Stimulated activated memory B cell treated with anti-CD40 and anti-IgM and Interleukin-4, amounts not matched to agents 10 μg/mL and 1 μg/mL and 100 μg/mL, for 72 hours (primary cell): Measurements from ENCODE around the gene CD3E.
A peak's percentile ranks its signal among the peaks of the same experiment; 100 is the strongest.
"Not testable (repeated sequence)": the region's sequence is repeated elsewhere in the genome, so short reads cannot be mapped to it uniquely, and the experiment has no call there.

Experiments
- ATAC-seq: fragments of 150-1000 bp; cut with Tn5 transposase; 2 replicates; pipeline ENCODE4 v1.10.0; 2021
- H3K27ac Mint-ChIP-seq: one replicate; pipeline ENCODE4 v1.8.0; 2022; ENCODE audit warnings: mild to moderate bottlenecking, mixed read lengths
- H3K27me3 Mint-ChIP-seq: one replicate; pipeline ENCODE4 v1.8.0; 2022; ENCODE audit warnings: mixed read lengths
- H3K36me3 Mint-ChIP-seq: one replicate; pipeline ENCODE4 v1.8.0; 2022; ENCODE audit warnings: mixed read lengths
- H3K4me1 Mint-ChIP-seq: one replicate; pipeline ENCODE4 v1.8.0; 2022; ENCODE audit warnings: mixed read lengths
- H3K4me3 Mint-ChIP-seq: one replicate; pipeline ENCODE4 v1.8.0; 2022; ENCODE audit warnings: mild to moderate bottlenecking, moderate library complexity, mixed read lengths
- H3K9me3 Mint-ChIP-seq: one replicate; pipeline ENCODE4 v1.8.0; 2022; ENCODE audit warnings: mixed read lengths

CD3E gene

DNA sequence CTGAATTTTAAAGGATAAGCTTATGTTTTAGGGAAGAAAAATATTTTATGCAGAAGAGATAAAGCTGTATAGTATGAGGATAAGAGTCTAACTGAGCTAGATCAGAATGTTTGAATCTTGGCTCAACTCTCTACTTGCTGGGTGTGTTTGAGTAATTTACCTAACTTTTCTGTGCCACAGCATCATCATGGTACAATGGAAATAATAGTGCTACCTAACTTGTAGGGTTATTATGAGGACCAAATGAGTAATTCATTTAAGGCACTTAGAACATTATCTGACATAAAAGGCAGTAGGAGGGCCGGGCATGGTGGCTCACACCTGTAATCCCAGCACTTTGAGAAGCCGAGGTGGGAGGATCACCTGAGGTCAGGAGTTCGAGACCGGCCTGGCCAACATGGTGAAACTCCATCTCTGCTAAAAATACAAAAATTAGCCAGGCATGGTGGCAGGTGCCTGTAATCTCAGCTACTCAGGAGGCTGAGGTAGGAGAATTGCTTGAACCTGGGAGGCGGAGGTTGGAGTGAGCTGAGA is 4.5 kb downstream of the CD3E start:
- H3K4me3 Mint-ChIP-seq, H3K36me3 Mint-ChIP-seq, ATAC-seq, H3K27ac Mint-ChIP-seq, H3K9me3 Mint-ChIP-seq, H3K27me3 Mint-ChIP-seq: not testable (repeated sequence)
- H3K4me1 Mint-ChIP-seq, result peaks cover 20% of the 10 kb centered on the region

DNA sequence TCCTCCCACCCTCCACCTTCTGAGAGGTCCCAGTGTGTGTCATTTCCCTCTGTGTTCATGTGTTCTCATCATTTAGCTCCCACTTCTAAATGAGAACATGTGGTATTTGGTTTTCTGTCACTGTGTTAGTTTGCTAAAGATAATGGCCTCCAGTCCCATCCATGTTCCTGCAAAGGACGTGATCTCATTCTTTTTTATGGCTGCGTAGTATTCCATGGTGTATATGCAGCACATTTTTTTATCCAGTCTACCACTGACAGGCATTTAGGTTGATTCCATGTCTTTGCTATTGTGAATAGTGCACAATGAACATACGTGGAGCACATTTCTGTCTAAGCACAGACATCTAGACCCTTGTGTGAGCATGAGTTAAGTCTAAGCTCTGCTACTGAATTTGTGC is 5.7 kb downstream of the CD3E start:
- H3K9me3 Mint-ChIP-seq, result no peaks in the 10 kb centered on the region
- H3K36me3 Mint-ChIP-seq, result no peaks in the 10 kb centered on the region
- ATAC-seq, result no peak
- no peak overlapping the region for H3K27ac Mint-ChIP-seq
- H3K27me3 Mint-ChIP-seq, result no peaks in the 10 kb centered on the region
- H3K4me1 Mint-ChIP-seq, result peaks cover 14% of the 10 kb centered on the region
- no peak overlapping the region for H3K4me3 Mint-ChIP-seq

DNA sequence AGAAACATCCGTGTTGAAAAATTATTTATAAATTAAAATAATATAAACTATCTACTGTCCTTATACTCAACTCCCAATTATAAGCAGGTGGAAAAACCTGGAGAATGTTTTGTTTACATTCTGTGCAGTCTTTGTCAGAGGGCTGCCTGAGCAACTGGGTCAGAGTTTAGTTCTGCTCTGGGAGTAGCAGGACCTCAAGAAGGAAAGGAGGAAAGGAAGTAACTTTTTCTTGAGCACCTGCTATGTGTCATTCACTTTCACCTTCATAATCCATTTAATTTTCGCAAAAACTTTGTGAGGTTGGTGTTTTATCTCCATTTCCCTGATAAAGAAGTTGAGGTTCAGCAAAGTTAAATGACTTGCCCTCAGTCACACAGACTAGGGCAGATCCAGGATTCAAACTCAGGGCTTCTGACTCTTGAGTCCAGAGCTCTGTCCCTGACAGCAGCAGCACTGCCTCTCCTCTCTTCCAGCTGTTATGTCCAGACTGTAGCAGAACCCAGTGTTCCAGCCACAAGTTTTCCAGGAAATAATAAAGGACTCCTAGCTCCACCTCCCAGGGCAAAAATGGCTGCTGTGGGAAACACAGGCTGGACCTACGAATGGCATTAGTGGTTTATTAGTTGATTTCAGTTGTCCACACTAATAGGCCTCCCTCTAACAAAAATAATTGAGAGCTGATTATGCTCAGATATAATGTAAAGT is 6.4 kb downstream of the CD3E start:
- H3K9me3 Mint-ChIP-seq, result no peaks in the 10 kb centered on the region
- no peak overlapping the region for H3K27ac Mint-ChIP-seq
- H3K4me1 Mint-ChIP-seq, result peaks cover 21% of the 10 kb centered on the region
- H3K4me3 Mint-ChIP-seq, result no peak overlapping the region
- H3K36me3 Mint-ChIP-seq, result no peaks in the 10 kb centered on the region
- no peaks in the 10 kb centered on the region for H3K27me3 Mint-ChIP-seq
- ATAC-seq, result no peak

DNA sequence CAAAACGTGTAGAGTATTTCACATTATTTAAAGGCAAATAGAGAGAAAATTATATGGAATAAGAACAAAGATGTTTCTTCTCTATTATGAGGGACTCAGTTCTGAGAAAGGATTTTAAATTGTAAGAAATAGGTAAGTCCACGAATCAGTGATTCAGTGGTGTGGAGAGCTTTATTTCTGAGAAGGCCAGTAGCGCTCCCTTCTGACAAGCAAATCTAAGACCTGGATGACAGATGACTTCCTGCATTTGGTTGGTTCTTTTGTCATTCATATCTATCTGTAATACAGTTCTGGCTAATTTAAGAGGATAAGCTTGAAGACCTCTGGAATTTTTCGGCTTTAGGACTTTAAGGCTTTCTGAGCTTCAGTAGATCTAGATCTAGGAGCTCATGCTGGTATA is 7.0 kb downstream of the CD3E start:
- peaks cover 27% of the 10 kb centered on the region for H3K4me1 Mint-ChIP-seq
- no peak for ATAC-seq
- no peaks in the 10 kb centered on the region for H3K9me3 Mint-ChIP-seq
- H3K27ac Mint-ChIP-seq, result no peak overlapping the region
- no peak overlapping the region for H3K4me3 Mint-ChIP-seq
- no peaks in the 10 kb centered on the region for H3K36me3 Mint-ChIP-seq
- no peaks in the 10 kb centered on the region for H3K27me3 Mint-ChIP-seq

DNA sequence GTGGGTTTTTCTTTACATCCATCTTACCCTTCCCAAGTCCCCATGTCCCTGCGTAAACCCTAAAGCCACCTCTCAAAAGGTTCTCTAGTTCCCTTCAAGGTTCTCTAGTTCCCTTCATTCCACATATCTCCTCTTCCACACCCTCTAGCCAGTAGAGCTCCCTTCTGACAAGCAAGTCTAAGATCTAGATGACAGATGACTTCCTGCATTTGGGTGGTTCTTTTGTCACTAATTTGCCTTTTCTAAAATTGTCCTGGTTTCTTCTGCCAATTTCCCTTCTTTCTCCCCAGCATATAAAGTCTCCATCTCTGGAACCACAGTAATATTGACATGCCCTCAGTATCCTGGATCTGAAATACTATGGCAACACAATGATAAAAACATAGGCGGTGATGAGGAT is 7.8 kb downstream of the CD3E start:
- Mint-ChIP-seq H3K9me3 (no peaks in the 10 kb centered on the region), H3K4me3 (no peak overlapping the region), H3K27me3 (no peaks in the 10 kb centered on the region), H3K27ac (peak overlapping the region; percentile 4), H3K4me1 (peaks cover 35% of the 10 kb centered on the region), H3K36me3 (no peaks in the 10 kb centered on the region)
- no peak for ATAC-seq

DNA sequence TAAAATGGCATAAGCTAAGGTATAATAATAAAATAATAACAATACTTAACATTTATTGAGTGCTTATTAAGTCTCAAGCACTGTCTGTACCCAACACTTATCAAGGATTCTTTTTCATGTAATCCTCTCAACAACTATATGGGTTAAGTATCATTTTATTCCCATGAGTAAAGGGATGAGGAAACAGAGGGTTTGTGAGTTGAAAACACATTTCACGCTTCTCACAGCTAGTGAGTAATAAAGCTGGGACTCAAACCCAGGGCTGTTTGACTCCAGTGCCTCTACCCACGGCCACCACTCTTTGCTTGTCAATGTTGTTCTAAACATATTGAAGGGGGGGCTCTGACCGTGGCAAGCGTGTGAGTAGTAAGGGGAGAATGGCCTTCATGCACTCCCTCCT is 8.7 kb downstream of the CD3E start:
- H3K4me3 Mint-ChIP-seq, result no peak overlapping the region
- no peaks in the 10 kb centered on the region for H3K36me3 Mint-ChIP-seq
- H3K9me3 Mint-ChIP-seq, result no peaks in the 10 kb centered on the region
- no peaks in the 10 kb centered on the region for H3K27me3 Mint-ChIP-seq
- H3K27ac Mint-ChIP-seq, result no peak overlapping the region
- H3K4me1 Mint-ChIP-seq, result peaks cover 37% of the 10 kb centered on the region
- ATAC-seq, result no peak

DNA sequence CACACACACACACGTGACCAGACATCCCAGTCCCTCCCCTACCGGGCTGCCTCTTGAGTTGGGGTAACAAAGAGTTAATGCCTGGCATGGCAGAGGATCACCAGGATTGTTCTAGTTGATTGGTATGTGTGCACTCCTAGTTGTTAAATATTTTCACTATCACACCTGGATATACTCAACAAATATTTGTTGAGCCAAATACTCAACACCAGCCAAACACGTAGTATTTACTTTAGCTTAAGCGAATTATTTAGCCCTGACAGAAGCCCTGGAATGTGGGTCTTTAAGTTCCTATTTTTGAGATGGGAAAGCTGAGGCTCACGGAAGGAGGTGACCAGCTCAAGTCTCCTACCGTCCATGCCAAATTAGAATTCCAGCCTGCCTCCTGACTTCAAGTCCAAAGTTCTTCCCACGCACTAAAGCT is 10.5 kb downstream of the CD3E start:
- Mint-ChIP-seq H3K36me3 (no peaks in the 10 kb centered on the region), H3K27me3 (no peaks in the 10 kb centered on the region), H3K4me1 (peaks cover 51% of the 10 kb centered on the region), H3K9me3 (peaks cover under 1% of the 10 kb centered on the region), H3K27ac (peak overlapping the region; percentile 75), H3K4me3 (no peak overlapping the region)
- no peak for ATAC-seq

DNA sequence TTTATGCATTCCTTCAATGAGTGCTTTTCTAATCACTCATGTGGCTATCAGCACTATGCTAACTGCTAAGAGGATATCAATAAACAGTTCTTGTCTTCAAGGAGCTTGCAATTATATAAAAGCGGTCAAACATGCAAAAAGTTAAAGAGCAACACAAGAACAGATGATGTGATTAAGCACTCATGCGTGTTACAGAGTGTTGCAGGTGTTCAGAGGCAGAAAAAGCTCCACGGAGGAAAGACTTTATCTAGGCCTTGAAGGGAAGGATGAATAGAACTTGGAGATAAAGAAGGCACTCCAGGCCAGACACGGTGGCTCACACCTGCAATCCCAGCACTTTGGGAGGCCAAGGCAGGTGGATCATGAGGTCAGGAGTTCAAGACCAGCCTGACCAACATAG is 13.6 kb downstream of the CD3E start:
- H3K36me3 Mint-ChIP-seq, result no peaks in the 10 kb centered on the region
- ATAC-seq, result no peak
- H3K27ac Mint-ChIP-seq, result no peak overlapping the region
- peaks cover 4% of the 10 kb centered on the region for H3K9me3 Mint-ChIP-seq
- no peak overlapping the region for H3K4me3 Mint-ChIP-seq
- peaks cover 61% of the 10 kb centered on the region for H3K4me1 Mint-ChIP-seq
- no peaks in the 10 kb centered on the region for H3K27me3 Mint-ChIP-seq

DNA sequence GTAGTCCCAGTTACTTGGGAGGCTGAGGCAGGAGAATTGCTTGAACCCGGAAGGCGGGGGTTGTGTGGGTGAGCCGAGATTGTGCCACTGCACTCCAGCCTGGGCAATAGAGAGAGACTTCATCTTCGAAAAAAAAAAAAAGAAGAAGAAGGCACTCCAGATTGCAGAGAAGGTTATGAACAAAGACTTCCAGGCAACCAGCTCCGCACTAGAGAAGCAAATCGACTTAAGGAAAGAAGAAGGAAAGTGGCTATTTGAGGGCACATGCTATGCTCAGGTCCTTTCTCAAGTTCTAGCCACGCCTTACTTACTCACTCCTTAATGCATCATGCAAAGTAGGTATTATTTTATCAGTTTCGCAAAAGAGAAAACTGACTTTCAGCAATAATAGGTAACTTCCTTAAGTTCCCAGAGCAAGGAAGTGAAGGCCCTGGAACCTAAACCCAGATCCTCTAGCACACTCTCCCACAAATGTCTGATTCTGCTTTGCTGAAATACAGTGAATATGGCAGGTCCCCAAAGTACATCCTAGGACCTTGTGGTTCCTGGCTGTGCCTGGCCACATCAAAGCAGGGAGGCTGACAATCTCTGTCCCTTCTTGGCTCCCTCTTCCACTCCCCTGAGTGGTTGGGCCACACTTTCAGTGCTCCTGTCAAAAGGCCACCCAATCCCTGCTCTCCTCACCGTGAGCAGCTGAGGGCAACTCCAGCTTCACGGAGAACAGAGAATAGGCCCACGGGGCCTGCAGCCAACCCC is 14.2 kb downstream of the CD3E start:
- Mint-ChIP-seq H3K9me3 (peaks cover 4% of the 10 kb centered on the region), H3K27me3 (no peaks in the 10 kb centered on the region), H3K27ac (peak overlapping the region; percentile 28), H3K36me3 (no peaks in the 10 kb centered on the region), H3K4me3 (no peak overlapping the region), H3K4me1 (peaks cover 61% of the 10 kb centered on the region)
- ATAC-seq, result no peak

DNA sequence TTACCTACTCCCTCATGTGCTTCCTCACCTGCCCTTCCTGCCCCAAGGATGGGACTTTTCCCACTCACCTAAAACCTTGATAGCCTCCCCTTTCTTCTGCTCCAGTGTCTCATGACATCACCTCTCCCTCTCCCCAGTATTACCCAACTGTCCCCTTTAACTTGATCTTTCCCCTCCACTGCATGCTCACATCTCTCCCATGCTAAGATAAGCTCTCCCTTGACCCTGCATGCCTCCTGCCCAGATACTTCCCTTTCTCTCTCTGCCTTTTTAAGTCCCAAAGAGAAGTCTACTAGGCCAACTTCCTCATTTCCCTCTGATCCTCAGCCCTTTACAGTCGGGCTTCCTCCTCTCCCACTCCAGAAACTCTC is 14.8 kb downstream of the CD3E start:
- Mint-ChIP-seq H3K4me3 (no peak overlapping the region), H3K27me3 (no peaks in the 10 kb centered on the region), H3K9me3 (peaks cover 4% of the 10 kb centered on the region), H3K27ac (peak overlapping the region; percentile 28), H3K4me1 (peaks cover 61% of the 10 kb centered on the region), H3K36me3 (no peaks in the 10 kb centered on the region)
- no peak for ATAC-seq

DNA sequence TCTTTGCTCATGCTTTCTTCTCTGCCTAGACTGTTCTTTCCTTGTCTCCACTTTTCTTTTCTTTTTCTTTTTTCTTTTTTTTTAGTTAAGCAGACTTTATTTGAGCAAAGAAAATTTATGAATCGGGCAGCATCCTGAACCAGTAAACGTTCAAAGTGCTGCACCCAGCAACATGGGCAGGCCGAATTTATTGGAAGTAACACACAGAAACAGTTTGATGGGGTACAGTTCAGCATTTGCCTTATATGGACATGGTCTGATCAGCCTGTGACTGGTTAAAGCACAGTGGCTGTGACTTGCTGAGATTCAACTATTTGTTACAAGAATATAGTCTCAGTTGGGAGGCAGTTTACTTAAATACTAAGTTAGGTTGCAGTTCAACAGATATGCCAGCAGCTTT is 16.0 kb downstream of the CD3E start:
- Mint-ChIP-seq H3K36me3 (no peaks in the 10 kb centered on the region), H3K27ac (peak overlapping the region; percentile 28), H3K9me3 (peaks cover 4% of the 10 kb centered on the region), H3K4me1 (peaks cover 56% of the 10 kb centered on the region), H3K4me3 (no peak overlapping the region), H3K27me3 (no peaks in the 10 kb centered on the region)
- no peak for ATAC-seq

DNA sequence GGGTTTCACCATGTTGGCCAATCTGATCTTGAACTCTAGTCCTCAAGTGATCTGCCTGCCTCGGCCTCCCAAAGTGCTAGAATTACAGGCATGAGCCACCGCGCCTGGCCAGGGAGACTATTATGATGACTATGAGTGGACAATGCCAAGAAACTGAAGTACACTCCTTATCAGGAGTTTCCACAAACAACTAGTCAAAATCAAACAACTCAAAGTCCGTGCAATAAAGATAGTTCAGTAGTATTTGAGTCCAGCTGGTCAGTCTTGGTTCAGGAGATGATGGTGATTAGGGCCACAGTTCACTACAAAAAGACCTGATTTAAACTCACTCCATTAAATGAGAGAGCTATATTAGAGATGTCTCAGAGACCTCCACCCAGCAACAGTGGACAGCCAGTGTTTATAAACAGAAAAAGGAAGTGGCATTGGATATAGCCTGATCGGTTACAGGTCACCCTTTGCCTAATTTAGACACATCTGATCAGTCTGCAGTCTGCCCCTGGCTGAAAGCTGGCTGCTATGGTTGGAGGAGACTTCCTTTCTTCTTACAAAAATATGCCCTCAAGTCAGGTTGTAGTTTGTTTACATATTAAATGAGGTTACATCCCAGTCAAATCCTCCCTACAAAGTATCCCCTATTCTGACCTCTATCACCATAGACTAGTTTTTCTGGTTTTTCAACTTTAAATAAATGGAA is 17.0 kb downstream of the CD3E start:
- peaks cover 4% of the 10 kb centered on the region for H3K9me3 Mint-ChIP-seq
- H3K27me3 Mint-ChIP-seq, result no peaks in the 10 kb centered on the region
- ATAC-seq, result peak; percentile 69
- H3K27ac Mint-ChIP-seq, result peak overlapping the region; percentile 48
- peaks cover 46% of the 10 kb centered on the region for H3K4me1 Mint-ChIP-seq
- H3K4me3 Mint-ChIP-seq, result no peak overlapping the region
- H3K36me3 Mint-ChIP-seq, result no peaks in the 10 kb centered on the region

DNA sequence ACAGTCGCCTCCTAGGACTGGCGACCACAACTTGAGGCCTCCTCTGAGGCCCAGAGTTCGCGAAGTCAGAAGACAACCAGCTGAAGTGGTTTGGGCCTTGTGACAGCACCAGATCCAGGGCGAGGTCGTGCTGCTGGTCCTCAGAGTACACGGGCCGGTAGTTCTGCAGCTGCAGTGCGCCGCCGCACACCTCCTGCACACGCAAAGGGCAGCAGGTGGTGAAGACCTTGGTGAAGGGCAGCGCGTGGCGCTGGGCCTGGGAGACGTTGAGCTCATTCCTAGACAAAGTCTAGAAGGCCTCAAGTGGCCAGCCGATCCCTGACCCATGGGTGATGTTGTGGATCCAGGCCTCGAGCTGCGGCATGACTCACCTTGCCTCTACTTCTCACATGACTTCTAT is 18.2 kb downstream of the CD3E start:
- peak overlapping the region; percentile 48 for H3K27ac Mint-ChIP-seq
- no peak for ATAC-seq
- peaks cover 4% of the 10 kb centered on the region for H3K9me3 Mint-ChIP-seq
- no peak overlapping the region for H3K4me3 Mint-ChIP-seq
- H3K4me1 Mint-ChIP-seq, result peaks cover 37% of the 10 kb centered on the region
- no peaks in the 10 kb centered on the region for H3K27me3 Mint-ChIP-seq
- no peaks in the 10 kb centered on the region for H3K36me3 Mint-ChIP-seq

DNA sequence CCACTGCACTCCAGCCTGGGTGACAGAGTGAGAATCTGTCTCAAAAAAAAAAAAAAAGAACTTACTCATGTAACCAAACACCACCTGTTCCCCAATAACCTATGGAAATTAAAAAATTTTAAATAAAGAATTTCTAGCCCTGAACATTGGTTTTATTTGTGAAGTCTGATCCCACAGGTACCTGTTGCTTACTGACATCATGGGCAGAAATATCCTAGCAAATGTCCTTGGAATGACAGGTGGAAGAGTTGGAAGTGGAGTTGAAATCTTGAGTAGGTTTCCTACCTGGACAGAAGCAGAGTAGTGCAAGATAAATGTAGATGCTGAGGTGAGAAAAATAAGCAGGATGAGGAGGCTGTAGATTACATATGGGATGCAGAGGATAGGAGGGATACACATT is 20.8 kb downstream of the CD3E start:
- no peak for ATAC-seq
- peaks cover 1% of the 10 kb centered on the region for H3K9me3 Mint-ChIP-seq
- no peaks in the 10 kb centered on the region for H3K36me3 Mint-ChIP-seq
- H3K27me3 Mint-ChIP-seq, result no peaks in the 10 kb centered on the region
- no peak overlapping the region for H3K4me3 Mint-ChIP-seq
- H3K4me1 Mint-ChIP-seq, result peaks cover 19% of the 10 kb centered on the region
- H3K27ac Mint-ChIP-seq, result no peak overlapping the region

DNA sequence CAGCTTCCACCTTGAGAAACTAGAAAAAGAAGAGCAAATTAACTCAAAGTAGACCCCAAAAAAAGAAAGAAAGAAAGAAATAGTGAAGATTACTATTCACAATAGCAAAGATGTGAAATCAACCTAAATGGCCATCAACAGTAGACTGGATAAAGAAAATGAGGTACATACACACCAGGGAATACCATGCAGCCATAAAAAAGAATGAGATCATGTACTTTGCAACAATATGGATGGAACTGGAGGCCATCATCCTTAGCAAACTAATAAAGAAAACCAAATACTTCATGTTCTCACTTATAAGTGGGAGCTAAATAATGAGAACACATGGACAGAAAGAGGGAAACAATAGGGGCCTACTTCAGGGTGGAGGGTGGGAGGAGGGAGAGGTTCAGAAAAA is 24.2 kb downstream of the CD3E start:
- Mint-ChIP-seq H3K36me3 (no peaks in the 10 kb centered on the region), H3K27me3 (no peaks in the 10 kb centered on the region), H3K9me3 (no peaks in the 10 kb centered on the region), H3K27ac (no peak overlapping the region), H3K4me1 (no peaks in the 10 kb centered on the region), H3K4me3 (no peak overlapping the region)
- no peak for ATAC-seq
